ENCODE results near the gene ASPG. TPM values are rescaled to one million over a fixed set of nuclear protein-coding genes. Genes with fewer than 3 reads are reported as not detected.

Gene ASPG
- total and polyA plus RNA-seq, 2 experiments from 2014 or later = 5.9 to 20.3 TPM

DNA sequence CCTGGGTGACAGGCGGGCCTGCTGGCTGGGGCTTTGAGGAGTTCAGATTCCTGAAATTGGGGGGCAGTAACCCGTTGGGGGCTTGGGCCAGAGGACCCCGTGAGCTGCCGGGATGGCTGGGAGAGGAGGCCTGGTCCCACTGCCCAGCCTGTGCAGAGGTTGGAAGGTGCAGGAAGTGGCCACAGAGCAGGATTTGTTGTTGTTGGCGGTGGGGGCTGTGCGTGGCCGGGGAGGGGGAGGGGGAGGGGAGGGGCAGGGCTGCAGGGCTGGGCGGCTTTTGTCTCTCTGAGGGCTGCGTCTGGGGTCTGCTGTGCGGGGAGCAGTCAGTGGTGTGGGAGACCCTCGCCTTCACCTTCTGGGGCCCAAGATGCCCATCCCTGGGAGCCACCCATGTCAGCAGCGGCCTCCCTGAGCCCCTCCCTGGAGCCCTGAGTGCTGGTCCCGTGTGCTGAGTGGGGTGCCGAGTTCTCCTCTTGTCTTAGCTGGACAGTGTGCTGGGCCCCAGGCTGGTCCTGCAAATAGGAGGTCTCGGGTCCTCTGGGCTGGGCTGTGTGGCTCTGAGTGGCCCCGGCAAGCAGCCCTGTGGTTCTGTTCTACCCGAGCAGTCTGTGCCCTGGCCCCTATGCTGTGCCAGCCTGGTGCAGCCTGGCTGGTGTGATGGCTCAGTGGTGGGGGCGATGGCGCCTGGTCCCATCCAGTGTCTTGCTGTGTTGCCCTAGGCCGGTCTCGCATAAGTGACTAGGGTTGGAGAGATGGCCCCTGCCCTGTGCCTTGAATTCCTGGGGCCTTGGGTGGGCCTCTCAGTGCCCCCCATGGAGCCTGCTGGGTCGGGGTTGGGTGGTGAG is 63.2 kb downstream of the ASPG start:
- H3K27ac ChIP-seq = peak overlapping the region; percentile 83
- no peaks in the 10 kb centered on the region for H3K79me2 ChIP-seq
- H3K27me3 ChIP-seq = no peaks in the 10 kb centered on the region

DNA sequence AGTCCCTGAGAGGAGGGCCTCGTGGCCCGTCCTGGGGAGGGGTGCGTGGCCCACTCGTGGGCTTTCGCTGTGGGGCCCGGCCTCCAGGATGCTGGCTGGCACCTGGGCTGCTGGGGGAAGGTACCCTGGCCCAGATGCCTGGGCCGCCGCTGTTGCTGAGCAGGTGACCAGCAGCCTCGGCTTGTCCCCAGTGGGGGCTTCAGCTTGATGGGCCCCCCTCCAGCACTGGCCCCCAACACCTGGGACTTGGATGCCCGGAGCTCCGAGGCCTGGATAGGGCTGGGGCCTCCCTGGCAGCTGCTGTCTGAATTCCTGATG is 63.7 kb downstream of the ASPG start:
- H2AFZ ChIP-seq = no peak overlapping the region
- peak overlapping the region; percentile 83 for H3K27ac ChIP-seq
- H3K36me3 ChIP-seq (replicated peaks; ENCODE audit: insufficient read depth, low read depth) = no peaks in the 10 kb centered on the region
- peaks cover 26% of the 10 kb centered on the region for H3K4me1 ChIP-seq (ENCODE audit: insufficient read depth)
- H3K9me3 ChIP-seq (ENCODE audit: low read depth) = no peaks in the 10 kb centered on the region
- peak overlapping the region; percentile 64 for H3K4me2 ChIP-seq
- H3K79me2 ChIP-seq = no peaks in the 10 kb centered on the region
- 69% methylated on average over 11 of the region's 11 CpGs for WGBS (ENCODE audit: low lambda C conversion rate, missing lambda C conversion rate)
- H4K20me1 ChIP-seq (ENCODE audit: insufficient read depth, poor library complexity, severe bottlenecking) = no peaks in the 10 kb centered on the region
- TF ChIP-seq, protein P1, sequence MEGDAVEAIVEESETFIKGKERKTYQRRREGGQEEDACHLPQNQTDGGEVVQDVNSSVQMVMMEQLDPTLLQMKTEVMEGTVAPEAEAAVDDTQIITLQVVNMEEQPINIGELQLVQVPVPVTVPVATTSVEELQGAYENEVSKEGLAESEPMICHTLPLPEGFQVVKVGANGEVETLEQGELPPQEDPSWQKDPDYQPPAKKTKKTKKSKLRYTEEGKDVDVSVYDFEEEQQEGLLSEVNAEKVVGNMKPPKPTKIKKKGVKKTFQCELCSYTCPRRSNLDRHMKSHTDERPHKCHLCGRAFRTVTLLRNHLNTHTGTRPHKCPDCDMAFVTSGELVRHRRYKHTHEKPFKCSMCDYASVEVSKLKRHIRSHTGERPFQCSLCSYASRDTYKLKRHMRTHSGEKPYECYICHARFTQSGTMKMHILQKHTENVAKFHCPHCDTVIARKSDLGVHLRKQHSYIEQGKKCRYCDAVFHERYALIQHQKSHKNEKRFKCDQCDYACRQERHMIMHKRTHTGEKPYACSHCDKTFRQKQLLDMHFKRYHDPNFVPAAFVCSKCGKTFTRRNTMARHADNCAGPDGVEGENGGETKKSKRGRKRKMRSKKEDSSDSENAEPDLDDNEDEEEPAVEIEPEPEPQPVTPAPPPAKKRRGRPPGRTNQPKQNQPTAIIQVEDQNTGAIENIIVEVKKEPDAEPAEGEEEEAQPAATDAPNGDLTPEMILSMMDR (IDR thresholded peaks at IDR 0.05; ENCODE audit: poor library complexity) = no peak
- TF ChIP-seq EZH2phosphoT487 (IDR thresholded peaks at IDR 0.05; ENCODE audit: low read depth, severe bottlenecking, unreplicated experiment) (no peak), EZH2 (IDR thresholded peaks at IDR 0.05; ENCODE audit: borderline replicate concordance) (no peak)
- DNase-seq (ENCODE audit: low spot score) = no peak
- H3K27me3 ChIP-seq = no peaks in the 10 kb centered on the region
- no peak overlapping the region for H3K4me3 ChIP-seq
- H3K9me2 ChIP-seq (replicated peaks; ENCODE audit: insufficient read depth) = no peaks in the 10 kb centered on the region

More for the DNA sequence above, 63.2 kb downstream of the ASPG start:
- no peak for DNase-seq (ENCODE audit: low spot score)
- Histone ChIP-seq H3K9me2 (replicated peaks; ENCODE audit: insufficient read depth) (no peaks in the 10 kb centered on the region), H3K4me1 (ENCODE audit: insufficient read depth) (peaks cover 26% of the 10 kb centered on the region), H4K20me1 (ENCODE audit: insufficient read depth, poor library complexity, severe bottlenecking) (no peaks in the 10 kb centered on the region), H3K4me2 (no peak overlapping the region), H2AFZ (no peak overlapping the region), H3K36me3 (replicated peaks; ENCODE audit: insufficient read depth, low read depth) (no peaks in the 10 kb centered on the region), H3K9me3 (ENCODE audit: low read depth) (no peaks in the 10 kb centered on the region), H3K4me3 (no peak overlapping the region)
- 68% methylated on average over 16 of the region's 22 CpGs for WGBS (ENCODE audit: low lambda C conversion rate, missing lambda C conversion rate)
- TF ChIP-seq, protein P1 (IDR thresholded peaks at IDR 0.05; ENCODE audit: poor library complexity) = no peak
- TF ChIP-seq EZH2 (IDR thresholded peaks at IDR 0.05; ENCODE audit: borderline replicate concordance) (no peak), EZH2phosphoT487 (IDR thresholded peaks at IDR 0.05; ENCODE audit: low read depth, severe bottlenecking, unreplicated experiment) (no peak)

GRCh38 chr14:104149617-104150135 is 64.2 kb downstream of the ASPG start:
- H3K27ac ChIP-seq = peak overlapping the region; percentile 83

More at GRCh38 chr14:104149617-104150135, 64.2 kb downstream of the ASPG start:
- no peaks in the 10 kb centered on the region for H3K9me3 ChIP-seq (ENCODE audit: low read depth)
- peak overlapping the region; percentile 64 for H3K4me2 ChIP-seq
- H3K27me3 ChIP-seq = no peaks in the 10 kb centered on the region
- H3K4me3 ChIP-seq = no peak overlapping the region
- H2AFZ ChIP-seq = no peak overlapping the region
- H3K79me2 ChIP-seq = no peaks in the 10 kb centered on the region
- DNase-seq (ENCODE audit: low spot score) = peak; percentile 69
- peaks cover 26% of the 10 kb centered on the region for H3K4me1 ChIP-seq (ENCODE audit: insufficient read depth)
- H3K9me2 ChIP-seq (replicated peaks; ENCODE audit: insufficient read depth) = no peaks in the 10 kb centered on the region
- 12% methylated on average over 8 of the region's 12 CpGs for WGBS (ENCODE audit: low lambda C conversion rate, missing lambda C conversion rate)
- H4K20me1 ChIP-seq (ENCODE audit: insufficient read depth, poor library complexity, severe bottlenecking) = no peaks in the 10 kb centered on the region
- no peaks in the 10 kb centered on the region for H3K36me3 ChIP-seq (replicated peaks; ENCODE audit: insufficient read depth, low read depth)
- TF ChIP-seq EZH2phosphoT487 (IDR thresholded peaks at IDR 0.05; ENCODE audit: low read depth, severe bottlenecking, unreplicated experiment) = no peak
- no peak for TF ChIP-seq EZH2 (IDR thresholded peaks at IDR 0.05; ENCODE audit: borderline replicate concordance)
- TF ChIP-seq, protein P1 (IDR thresholded peaks at IDR 0.05; ENCODE audit: poor library complexity) = no peak

Measured in hepatocyte (in vitro differentiated cells).